Gastrocnemius medialis (tissue), 4 donors: ENCODE data around the gene EPHB4. TPM values are rescaled to one million over a fixed set of nuclear protein-coding genes. Genes with fewer than 3 reads are reported as not detected.

Experiments
- ATAC-seq, 2 donors: fragments of 150-250 bp; one replicate each; pipeline ENCODE4 v1.9.1; 2016
- DNase-seq, 2 donors: peaks; one replicate each; pipeline ENCODE4 v3.0.0-alpha.2; 2019
- H3K27ac ChIP-seq, 4 donors: fragments of 200-600 bp; sonication (generic); 1 replicate in 1 of 4; 2 replicates in 3 of 4; pipeline ENCODE4 v1.5.1; 2016 to 2018; ENCODE audit warnings: mild to moderate bottlenecking in 2 of 4, moderate library complexity in 1 of 4
- H3K27me3 ChIP-seq, 3 donors: fragments of 200-600 bp; sonication (generic) in 2 of 3; 1 replicate in 1 of 3; 2 replicates in 2 of 3; pipeline versions ENCODE4 v1.5.1 to v1.6.0; 2016 to 2019; ENCODE audit warnings: mild to moderate bottlenecking in 1 of 3, moderate library complexity in 1 of 3
- H3K36me3 ChIP-seq, 2 donors: fragments of 200-600 bp; sonication (generic) in 1 of 2; one replicate each; pipeline ENCODE4 v1.5.1; 2017 to 2018
- H3K4me1 ChIP-seq, 2 donors: fragments of 200-600 bp; sonication (generic) in 1 of 2; one replicate each; pipeline ENCODE4 v1.5.1; 2016 to 2017; ENCODE audit warnings: mild to moderate bottlenecking in 2 of 2
- H3K4me3 ChIP-seq, 4 donors: fragments of 200-600 bp; sonication (generic) in 3 of 4; 1 replicate in 1 of 4; 2 replicates in 3 of 4; pipeline ENCODE4 v1.5.1; 2016 to 2019; ENCODE audit warnings: mild to moderate bottlenecking in 2 of 4
- H3K9me3 ChIP-seq, 3 donors: fragments of 200-600 bp; sonication (generic) in 2 of 3; 1 replicate in 1 of 3; 2 replicates in 2 of 3; pipeline ENCODE4 v1.5.1; 2016 to 2019
- CTCF ChIP-seq, 5 experiments: fragments of 450-650 bp in 3 of 5; fragments of 200-600 bp in 2 of 5; sonication (generic) in 2 of 5; IDR thresholded peaks in 4 of 5; conservative IDR thresholded peaks in 1 of 5; 1 replicate in 4 of 5; 2 replicates in 1 of 5; pipeline ENCODE4 v1.5.1; 2016 to 2019; ENCODE audit warnings: antibody characterized with exemption in 5 of 5, mild to moderate bottlenecking in 3 of 5, moderate library complexity in 3 of 5
- POLR2A ChIP-seq, 2 donors: fragments of 450-650 bp; IDR thresholded peaks; one replicate each; pipeline ENCODE4 v1.6.1; 2017; ENCODE audit warnings: antibody characterized with exemption in 2 of 2, mild to moderate bottlenecking in 2 of 2, moderate library complexity in 2 of 2
- in situ Hi-C, 4 donors: fragments of 200-750 bp; cut with MboI; loops; one replicate each; pipeline versions ENCODE4 v1.15.0 to v1.8.0; 2017; ENCODE audit warnings: low sequenced_read_pairs in 4 of 4
- intact Hi-C: fragments of 100-400 bp; cut with DNase I; formaldehyde crosslinking; loops from one replicate; pipeline ENCODE4 v1.15.1; 2023; ENCODE audit warnings: low total_unique reads
- total RNA-seq, 4 donors: library from RNA; depleted of rRNA; stranded (reverse); fragments of >200 nt; gene quantifications; one replicate each; pipeline versions ENCODE4 v1.1.0 to v1.2.3, GENCODE V29; 2016

The EPHB4 gene
- total RNA-seq, 4 donors from 2014 or later, result 6.3 to 16.2 (median 12.3) TPM

DNA sequence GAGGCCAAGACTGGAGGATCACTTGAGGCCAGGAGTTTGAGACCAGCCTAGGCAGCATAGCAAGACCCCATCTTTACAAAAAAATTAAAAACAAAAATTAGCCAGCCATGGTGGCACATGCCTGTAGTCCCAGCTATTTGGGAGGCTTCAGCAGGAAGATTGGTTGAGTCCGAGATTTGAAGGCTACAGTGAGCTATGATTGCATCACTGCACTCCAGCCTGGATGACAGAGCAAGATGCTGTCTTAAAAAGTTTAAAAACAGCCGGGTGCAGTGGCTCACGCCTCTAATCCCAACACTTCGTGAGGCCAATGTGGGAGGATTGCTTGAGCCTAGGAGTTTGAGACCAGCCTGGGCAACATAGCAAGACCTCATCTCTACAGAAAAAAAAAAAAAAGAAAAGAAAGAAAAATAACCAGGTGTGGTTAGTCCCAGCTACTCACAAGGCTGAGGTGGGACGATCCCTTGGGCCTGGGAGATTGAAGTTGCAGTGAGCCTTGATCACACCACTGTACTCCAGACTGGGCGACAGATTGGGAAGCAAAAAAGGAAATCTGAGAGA, 49.2 kb downstream of the EPHB4 start:
- H3K4me3 ChIP-seq, result no peak overlapping the region
- no peaks in the 10 kb centered on the region for H3K36me3 ChIP-seq
- no peaks in the 10 kb centered on the region for H3K4me1 ChIP-seq
- TF ChIP-seq POLR2A (IDR thresholded peaks at IDR 0.05) (no peak), CTCF (IDR thresholded peaks at IDR 0.05 in 4 of 5, conservative IDR thresholded peaks at IDR 0.05 in 1 of 5) (no peak)
- no peak for DNase-seq
- ATAC-seq, result no peak
- no peaks in the 10 kb centered on the region for H3K9me3 ChIP-seq
- peaks cover 0 to 17% (median 8%) of the 10 kb centered on the region in 3 donors for H3K27me3 ChIP-seq
- intact Hi-C loops (no loop called here), in situ Hi-C loops (no loop called here)
- H3K27ac ChIP-seq, result no peak overlapping the region

GRCh38 chr7:100773491-100773890, 53.8 kb downstream of the EPHB4 start:
- in situ Hi-C loops, result no loop called here
- ATAC-seq (no peak), DNase-seq (no peak)
- Histone ChIP-seq H3K9me3 (no peaks in the 10 kb centered on the region), H3K4me1 (no peaks in the 10 kb centered on the region), H3K27me3 (peaks cover 0 to 9% (median 0%) of the 10 kb centered on the region in 3 donors), H3K4me3 (no peak overlapping the region), H3K36me3 (no peaks in the 10 kb centered on the region), H3K27ac (no peak overlapping the region)
- no peak for TF ChIP-seq POLR2A (IDR thresholded peaks at IDR 0.05)
- TF ChIP-seq CTCF (IDR thresholded peaks at IDR 0.05 in 4 of 5, conservative IDR thresholded peaks at IDR 0.05 in 1 of 5), result no peak
- intact Hi-C loops, result no loop called here

DNA sequence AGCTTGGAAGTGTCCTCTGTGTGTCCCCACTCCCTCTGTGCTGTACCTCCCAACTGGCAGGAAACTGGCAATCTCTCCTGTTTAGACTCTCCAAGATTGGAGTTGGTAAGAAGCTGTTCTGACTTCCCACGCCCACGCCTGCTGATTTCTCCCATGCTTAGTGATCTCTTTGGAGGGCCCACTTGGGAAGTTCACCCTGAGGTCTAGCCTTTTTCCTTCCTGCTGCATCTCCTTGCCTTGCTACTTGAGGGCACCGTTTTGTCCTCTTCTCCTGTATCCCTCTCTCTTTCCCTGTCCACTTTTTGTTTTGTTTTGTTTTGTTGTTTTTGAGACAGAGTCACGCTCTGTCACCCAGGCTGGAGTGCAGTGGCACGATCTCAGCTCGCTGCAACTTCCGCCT, 58.5 kb downstream of the EPHB4 start:
- H3K36me3 ChIP-seq, result no peaks in the 10 kb centered on the region
- DNase-seq, result no peak
- in situ Hi-C loops (no loop called here), intact Hi-C loops (no loop called here)
- no peak for TF ChIP-seq POLR2A (IDR thresholded peaks at IDR 0.05)
- no peak for TF ChIP-seq CTCF (IDR thresholded peaks at IDR 0.05 in 4 of 5, conservative IDR thresholded peaks at IDR 0.05 in 1 of 5)
- H3K9me3 ChIP-seq, result no peaks in the 10 kb centered on the region
- H3K4me3 ChIP-seq, result no peak overlapping the region
- H3K27me3 ChIP-seq, result no peaks in the 10 kb centered on the region
- no peak for ATAC-seq
- no peak overlapping the region for H3K27ac ChIP-seq
- no peaks in the 10 kb centered on the region for H3K4me1 ChIP-seq

GRCh38 chr7:100765250-100765649, 62.1 kb downstream of the EPHB4 start:
- Histone ChIP-seq H3K27ac (no peak overlapping the region), H3K4me1 (no peaks in the 10 kb centered on the region), H3K9me3 (no peaks in the 10 kb centered on the region), H3K36me3 (no peaks in the 10 kb centered on the region), H3K4me3 (no peak overlapping the region), H3K27me3 (no peaks in the 10 kb centered on the region)
- TF ChIP-seq CTCF (IDR thresholded peaks at IDR 0.05 in 4 of 5, conservative IDR thresholded peaks at IDR 0.05 in 1 of 5), result no peak
- TF ChIP-seq POLR2A (IDR thresholded peaks at IDR 0.05), result no peak
- in situ Hi-C loops (no loop called here), intact Hi-C loops (no loop called here)
- ATAC-seq (no peak), DNase-seq (no peak)

- ATAC-seq (no peak), DNase-seq (no peak)
- no peaks in the 10 kb centered on the region for H3K4me1 ChIP-seq
- H3K9me3 ChIP-seq, result no peaks in the 10 kb centered on the region
- in situ Hi-C loops (no loop called here), intact Hi-C loops (no loop called here)
- no peaks in the 10 kb centered on the region for H3K27me3 ChIP-seq
- no peaks in the 10 kb centered on the region for H3K36me3 ChIP-seq
- no peak for TF ChIP-seq CTCF (IDR thresholded peaks at IDR 0.05 in 4 of 5, conservative IDR thresholded peaks at IDR 0.05 in 1 of 5)
- TF ChIP-seq POLR2A (IDR thresholded peaks at IDR 0.05), result no peak
- no peak overlapping the region for H3K4me3 ChIP-seq
- H3K27ac ChIP-seq, result no peak overlapping the region
Measured at GRCh38 chr7:100764841-100765240, 62.5 kb downstream of the EPHB4 start.
